SK-N-SH treated with all-trans-retinoic acid at 6 μM for 48 hours (cell line): ENCODE data around the gene DHH.

Experiments
- ATAC-seq: fragments of 200-7000 bp; cut with Tn5 transposase; 3 replicates; pipeline ENCODE4 v1.9.1; 2020; ENCODE audit warnings: mild to moderate bottlenecking, moderate library complexity
- ARNTL ChIP-seq: fragments of 450-650 bp; formaldehyde crosslinking; IDR thresholded peaks from 2 replicates; pipeline ENCODE4 v1.5.0; 2020; ENCODE audit warnings: low read depth, mild to moderate bottlenecking, moderate library complexity, borderline replicate concordance
- CREB5 ChIP-seq: fragments of 250-450 bp; sonication (Bioruptor Pico); IDR thresholded peaks from 2 replicates; pipeline ENCODE4 v1.5.1; 2020; ENCODE audit warnings: low read depth, mild to moderate bottlenecking, moderate library complexity
- CSDC2 ChIP-seq: fragments of 250-450 bp; sonication (Bioruptor Pico); IDR thresholded peaks from 2 replicates; pipeline ENCODE4 v1.5.0; 2020; ENCODE audit warnings: mild to moderate bottlenecking, moderate library complexity
- CSRNP3 ChIP-seq: fragments of 250-450 bp; sonication (Bioruptor Pico); IDR thresholded peaks from 2 replicates; pipeline ENCODE4 v1.5.1; 2021; ENCODE audit warnings: mild to moderate bottlenecking, moderate library complexity
- ESRRG ChIP-seq: fragments of 250-450 bp; sonication (Bioruptor Pico); IDR thresholded peaks from 2 replicates; pipeline ENCODE4 v1.6.1; 2021; ENCODE audit warnings: mild to moderate bottlenecking
- GLIS3 ChIP-seq: fragments of 250-450 bp; sonication (Bioruptor Pico); IDR thresholded peaks from 2 replicates; pipeline ENCODE4 v1.5.0; 2020; ENCODE audit warnings: mild to moderate bottlenecking, moderate library complexity
- ISL1 ChIP-seq: fragments of 250-450 bp; sonication (Bioruptor Pico); IDR thresholded peaks from 2 replicates; pipeline ENCODE4 v2.1.2; 2022; ENCODE audit warnings: mild to moderate bottlenecking, moderate library complexity
- OSR1 ChIP-seq: fragments of 250-450 bp; sonication (Bioruptor Pico); IDR thresholded peaks from 2 replicates; pipeline ENCODE4 v1.8.0; 2022; ENCODE audit warnings: moderate library complexity, mild to moderate bottlenecking, inconsistent platforms
- RARB ChIP-seq: fragments of 250-450 bp; sonication (Bioruptor Pico); IDR thresholded peaks from 2 replicates; pipeline ENCODE4 v1.8.0; 2021; ENCODE audit warnings: mild to moderate bottlenecking, moderate library complexity
- SNAI2 ChIP-seq: fragments of 250-450 bp; sonication (Bioruptor Pico); IDR thresholded peaks from 2 replicates; pipeline ENCODE4 v1.5.0; 2020; ENCODE audit warnings: mild to moderate bottlenecking, moderate library complexity
- TCF4 ChIP-seq: fragments of 250-450 bp; sonication (Bioruptor Pico); IDR thresholded peaks from 2 replicates; pipeline ENCODE4 v1.8.0; 2021; ENCODE audit warnings: mild to moderate bottlenecking, moderate library complexity, borderline replicate concordance
- TOX ChIP-seq: fragments of 250-450 bp; sonication (Bioruptor Pico); IDR thresholded peaks from 2 replicates; pipeline ENCODE4 v1.8.0; 2021; ENCODE audit warnings: mild to moderate bottlenecking, moderate library complexity, borderline replicate concordance
- ZC3H10 ChIP-seq: fragments of 250-450 bp; sonication (Bioruptor Pico); IDR thresholded peaks from 2 replicates; pipeline ENCODE4 v1.5.1; 2021; ENCODE audit warnings: mild to moderate bottlenecking, moderate library complexity
- ZFP3 ChIP-seq: fragments of 250-450 bp; sonication (Bioruptor Pico); IDR thresholded peaks from 2 replicates; pipeline ENCODE4 v1.5.0; 2020; ENCODE audit warnings: mild to moderate bottlenecking, moderate library complexity
- ZFP30 ChIP-seq: fragments of 450-650 bp; formaldehyde crosslinking; IDR thresholded peaks from 2 replicates; pipeline ENCODE4 v1.5.0; 2022; ENCODE audit warnings: mild to moderate bottlenecking, moderate library complexity
- ZNF70 ChIP-seq: fragments of 450-650 bp; formaldehyde crosslinking; IDR thresholded peaks from 2 replicates; pipeline ENCODE4 v1.5.0; 2020; ENCODE audit warnings: mild to moderate bottlenecking, moderate library complexity
- ZNF8 ChIP-seq: fragments of 450-650 bp; formaldehyde crosslinking; IDR thresholded peaks from 2 replicates; pipeline ENCODE4 v1.5.0; 2020; ENCODE audit warnings: mild to moderate bottlenecking, moderate library complexity
- TF ChIP-seq, protein P1 (sequence below): fragments of 250-450 bp; sonication (Bioruptor Pico); IDR thresholded peaks from 2 replicates; pipeline ENCODE4 v1.8.0; 2020; ENCODE audit warnings: mild to moderate bottlenecking, moderate library complexity, borderline replicate concordance
- TF ChIP-seq, protein P2 (sequence below): fragments of 250-450 bp; sonication (Bioruptor Pico); IDR thresholded peaks from 2 replicates; pipeline ENCODE4 v1.5.0; 2020; ENCODE audit warnings: mild to moderate bottlenecking, moderate library complexity

DHH gene

DNA sequence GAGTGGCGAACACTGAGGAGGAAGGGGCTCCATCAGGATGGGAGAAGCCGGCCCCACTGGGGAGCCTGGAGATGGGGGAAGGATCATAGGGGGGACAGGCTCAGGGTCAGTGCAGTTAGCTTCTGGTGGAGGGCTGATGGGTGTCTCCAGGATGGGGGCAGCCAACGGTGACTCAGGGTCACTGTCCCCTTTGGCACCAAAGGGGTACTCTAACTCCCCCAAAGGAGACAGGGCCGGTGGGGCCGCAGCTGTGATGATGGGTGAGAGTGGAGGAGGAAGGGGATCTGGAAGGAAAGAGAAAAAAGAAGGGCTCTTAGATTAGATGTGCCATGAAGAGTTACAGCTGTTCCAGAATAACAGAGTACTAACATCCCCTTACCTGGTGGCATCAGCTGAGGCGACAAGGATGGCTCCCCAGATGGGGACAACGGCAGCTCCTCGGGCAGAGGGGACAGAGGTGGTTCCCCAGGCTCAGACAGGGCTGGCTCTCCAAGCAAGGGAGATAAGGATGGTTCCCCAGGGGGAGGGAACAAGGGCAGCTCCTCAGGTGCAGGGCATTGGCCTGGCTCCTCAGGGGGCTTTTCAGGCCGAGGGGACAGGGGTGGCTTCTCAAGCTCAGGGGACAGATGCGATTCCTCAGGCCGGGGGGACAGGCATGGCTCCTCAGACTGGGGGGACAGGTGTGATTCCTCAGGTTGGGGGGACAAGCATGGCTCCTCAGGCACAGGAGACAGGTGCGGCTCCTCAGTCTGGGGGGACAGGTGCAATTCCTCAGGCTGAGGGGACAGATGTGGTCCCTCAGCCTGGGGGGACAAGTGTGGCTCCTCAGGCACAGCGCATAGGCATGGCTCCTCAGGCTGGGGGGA is 43.9 kb downstream of the DHH start:
- ATAC-seq, result no peak

GRCh38 chr12:49049566-49050224 is 44.9 kb downstream of the DHH start:
- TF ChIP-seq ZC3H10 (CRISPR knock-in tag), result no peak
- TF ChIP-seq RARB (CRISPR knock-in tag), result no peak
- TF ChIP-seq SNAI2, result no peak
- TF ChIP-seq ESRRG (CRISPR knock-in tag), result no peak
- TF ChIP-seq, protein P1, sequence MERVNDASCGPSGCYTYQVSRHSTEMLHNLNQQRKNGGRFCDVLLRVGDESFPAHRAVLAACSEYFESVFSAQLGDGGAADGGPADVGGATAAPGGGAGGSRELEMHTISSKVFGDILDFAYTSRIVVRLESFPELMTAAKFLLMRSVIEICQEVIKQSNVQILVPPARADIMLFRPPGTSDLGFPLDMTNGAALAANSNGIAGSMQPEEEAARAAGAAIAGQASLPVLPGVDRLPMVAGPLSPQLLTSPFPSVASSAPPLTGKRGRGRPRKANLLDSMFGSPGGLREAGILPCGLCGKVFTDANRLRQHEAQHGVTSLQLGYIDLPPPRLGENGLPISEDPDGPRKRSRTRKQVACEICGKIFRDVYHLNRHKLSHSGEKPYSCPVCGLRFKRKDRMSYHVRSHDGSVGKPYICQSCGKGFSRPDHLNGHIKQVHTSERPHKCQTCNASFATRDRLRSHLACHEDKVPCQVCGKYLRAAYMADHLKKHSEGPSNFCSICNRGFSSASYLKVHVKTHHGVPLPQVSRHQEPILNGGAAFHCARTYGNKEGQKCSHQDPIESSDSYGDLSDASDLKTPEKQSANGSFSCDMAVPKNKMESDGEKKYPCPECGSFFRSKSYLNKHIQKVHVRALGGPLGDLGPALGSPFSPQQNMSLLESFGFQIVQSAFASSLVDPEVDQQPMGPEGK (CRISPR knock-in tag), result 0 out of 2 replicates have a peak, but pooled peaks have one; percentile 20
- TF ChIP-seq TOX, result no peak
- ATAC-seq, result peak; percentile 95

More for the DNA sequence above, 43.9 kb downstream of the DHH start:
- TF ChIP-seq ARNTL (CRISPR knock-in tag) (no peak), CSRNP3 (CRISPR knock-in tag) (no peak), CREB5 (CRISPR knock-in tag) (no peak), GLIS3 (CRISPR knock-in tag) (no peak), ZNF8 (no peak), ESRRG (CRISPR knock-in tag) (no peak), ZC3H10 (CRISPR knock-in tag) (no peak), ZFP3 (CRISPR knock-in tag) (no peak), RARB (CRISPR knock-in tag) (no peak), ISL1 (no peak), OSR1 (CRISPR knock-in tag) (no peak), ZNF70 (no peak), ZFP30 (CRISPR knock-in tag) (no peak), CSDC2 (CRISPR knock-in tag) (no peak)
- TF ChIP-seq, protein P1 (CRISPR knock-in tag), result no peak
- TF ChIP-seq, protein P2, sequence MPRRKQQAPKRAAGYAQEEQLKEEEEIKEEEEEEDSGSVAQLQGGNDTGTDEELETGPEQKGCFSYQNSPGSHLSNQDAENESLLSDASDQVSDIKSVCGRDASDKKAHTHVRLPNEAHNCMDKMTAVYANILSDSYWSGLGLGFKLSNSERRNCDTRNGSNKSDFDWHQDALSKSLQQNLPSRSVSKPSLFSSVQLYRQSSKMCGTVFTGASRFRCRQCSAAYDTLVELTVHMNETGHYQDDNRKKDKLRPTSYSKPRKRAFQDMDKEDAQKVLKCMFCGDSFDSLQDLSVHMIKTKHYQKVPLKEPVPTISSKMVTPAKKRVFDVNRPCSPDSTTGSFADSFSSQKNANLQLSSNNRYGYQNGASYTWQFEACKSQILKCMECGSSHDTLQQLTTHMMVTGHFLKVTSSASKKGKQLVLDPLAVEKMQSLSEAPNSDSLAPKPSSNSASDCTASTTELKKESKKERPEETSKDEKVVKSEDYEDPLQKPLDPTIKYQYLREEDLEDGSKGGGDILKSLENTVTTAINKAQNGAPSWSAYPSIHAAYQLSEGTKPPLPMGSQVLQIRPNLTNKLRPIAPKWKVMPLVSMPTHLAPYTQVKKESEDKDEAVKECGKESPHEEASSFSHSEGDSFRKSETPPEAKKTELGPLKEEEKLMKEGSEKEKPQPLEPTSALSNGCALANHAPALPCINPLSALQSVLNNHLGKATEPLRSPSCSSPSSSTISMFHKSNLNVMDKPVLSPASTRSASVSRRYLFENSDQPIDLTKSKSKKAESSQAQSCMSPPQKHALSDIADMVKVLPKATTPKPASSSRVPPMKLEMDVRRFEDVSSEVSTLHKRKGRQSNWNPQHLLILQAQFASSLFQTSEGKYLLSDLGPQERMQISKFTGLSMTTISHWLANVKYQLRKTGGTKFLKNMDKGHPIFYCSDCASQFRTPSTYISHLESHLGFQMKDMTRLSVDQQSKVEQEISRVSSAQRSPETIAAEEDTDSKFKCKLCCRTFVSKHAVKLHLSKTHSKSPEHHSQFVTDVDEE (CRISPR knock-in tag), result no peak

DNA sequence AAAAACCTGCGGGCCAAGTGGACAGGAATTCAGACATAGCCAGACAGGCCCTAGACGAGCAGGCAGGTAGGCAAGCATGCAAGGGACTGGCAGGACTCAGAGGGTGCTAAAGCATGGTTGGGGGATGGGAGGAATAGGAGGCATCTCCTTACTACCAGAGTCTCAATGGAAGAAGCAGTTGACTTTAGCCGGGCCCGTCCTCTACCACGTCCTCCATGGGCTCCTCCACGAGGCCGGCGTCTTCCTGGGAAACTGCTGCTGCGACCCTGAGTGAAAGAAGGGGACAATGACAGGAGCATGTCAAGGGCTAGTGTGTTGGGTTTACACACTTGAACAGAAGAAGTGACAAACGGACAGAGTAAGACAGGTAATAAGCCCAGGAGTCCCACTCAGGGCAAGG is 45.6 kb downstream of the DHH start:
- TF ChIP-seq TCF4 (CRISPR knock-in tag), result no peak
- no peak for TF ChIP-seq CSRNP3 (CRISPR knock-in tag)
- TF ChIP-seq, protein P1 (CRISPR knock-in tag), result no peak

More for the DNA sequence above, 45.6 kb downstream of the DHH start:
- no peak for ATAC-seq
